ENCODE results near the gene RELA.

Gene RELA

GRCh38 chr11:65646958-65647701, 15.6 kb downstream of the RELA start:
- Histone ChIP-seq H3K27me3 (ENCODE audit: control insufficient read depth in 1 of 2, insufficient read depth in 2 of 2, low read length in 2 of 2) (no peaks in the 10 kb centered on the region), H3K4me3 (ENCODE audit: low read length in 2 of 2) (peak overlapping the region in 1 of 2 donors; percentile 49), H3K36me3 (ENCODE audit: control insufficient read depth in 2 of 2, insufficient read depth in 2 of 2, low read length in 2 of 2) (peaks cover 0 to 15% of the 10 kb centered on the region in 2 donors), H3K9me3 (ENCODE audit: control insufficient read depth in 2 of 2, low read length in 2 of 2) (no peaks in the 10 kb centered on the region), H3K9ac (ENCODE audit: low read length in 2 of 2) (no peak overlapping the region), H3K27ac (ENCODE audit: low read length) (no peak overlapping the region), H3K4me1 (ENCODE audit: control insufficient read depth, insufficient read depth, low read length) (peaks cover 28% of the 10 kb centered on the region)

GRCh38 chr11:65646288-65646957, 16.3 kb downstream of the RELA start:
- Histone ChIP-seq H3K9me3 (ENCODE audit: control insufficient read depth in 2 of 2, low read length in 2 of 2) (no peaks in the 10 kb centered on the region), H3K9ac (ENCODE audit: low read length in 2 of 2) (no peak overlapping the region), H3K4me3 (ENCODE audit: low read length in 2 of 2) (no peak overlapping the region), H3K4me1 (ENCODE audit: control insufficient read depth, insufficient read depth, low read length) (peaks cover 21% of the 10 kb centered on the region), H3K36me3 (ENCODE audit: control insufficient read depth in 2 of 2, insufficient read depth in 2 of 2, low read length in 2 of 2) (peaks cover 0 to 15% of the 10 kb centered on the region in 2 donors), H3K27me3 (ENCODE audit: control insufficient read depth in 1 of 2, insufficient read depth in 2 of 2, low read length in 2 of 2) (no peaks in the 10 kb centered on the region), H3K27ac (ENCODE audit: low read length) (no peak overlapping the region)

GRCh38 chr11:65645710-65646109, 17.0 kb downstream of the RELA start:
- no peak overlapping the region for H3K4me3 ChIP-seq (ENCODE audit: low read length in 2 of 2)
- no peaks in the 10 kb centered on the region for H3K9me3 ChIP-seq (ENCODE audit: control insufficient read depth in 2 of 2, low read length in 2 of 2)
- H3K27me3 ChIP-seq (ENCODE audit: control insufficient read depth in 1 of 2, insufficient read depth in 2 of 2, low read length in 2 of 2): no peaks in the 10 kb centered on the region
- H3K4me1 ChIP-seq (ENCODE audit: control insufficient read depth, insufficient read depth, low read length): peaks cover 24% of the 10 kb centered on the region
- H3K9ac ChIP-seq (ENCODE audit: low read length in 2 of 2): no peak overlapping the region
- H3K27ac ChIP-seq (ENCODE audit: low read length): no peak overlapping the region
- peaks cover 0 to 13% of the 10 kb centered on the region in 2 donors for H3K36me3 ChIP-seq (ENCODE audit: control insufficient read depth in 2 of 2, insufficient read depth in 2 of 2, low read length in 2 of 2)

GRCh38 chr11:65644837-65645236, 17.9 kb downstream of the RELA start:
- peaks cover 1 to 13% of the 10 kb centered on the region in 2 donors for H3K36me3 ChIP-seq (ENCODE audit: control insufficient read depth in 2 of 2, insufficient read depth in 2 of 2, low read length in 2 of 2)
- no peak overlapping the region for H3K9ac ChIP-seq (ENCODE audit: low read length in 2 of 2)
- H3K4me3 ChIP-seq (ENCODE audit: low read length in 2 of 2): no peak overlapping the region
- H3K27ac ChIP-seq (ENCODE audit: low read length): no peak overlapping the region
- H3K9me3 ChIP-seq (ENCODE audit: control insufficient read depth in 2 of 2, low read length in 2 of 2): no peaks in the 10 kb centered on the region
- H3K27me3 ChIP-seq (ENCODE audit: control insufficient read depth in 1 of 2, insufficient read depth in 2 of 2, low read length in 2 of 2): no peaks in the 10 kb centered on the region
- H3K4me1 ChIP-seq (ENCODE audit: control insufficient read depth, insufficient read depth, low read length): peaks cover 32% of the 10 kb centered on the region

GRCh38 chr11:65643971-65644370, 18.7 kb downstream of the RELA start:
- Histone ChIP-seq H3K36me3 (ENCODE audit: control insufficient read depth in 2 of 2, insufficient read depth in 2 of 2, low read length in 2 of 2) (peaks cover 4 to 12% of the 10 kb centered on the region in 2 donors), H3K4me3 (ENCODE audit: low read length in 2 of 2) (no peak overlapping the region), H3K9ac (ENCODE audit: low read length in 2 of 2) (no peak overlapping the region), H3K27ac (ENCODE audit: low read length) (no peak overlapping the region), H3K4me1 (ENCODE audit: control insufficient read depth, insufficient read depth, low read length) (peaks cover 33% of the 10 kb centered on the region), H3K9me3 (ENCODE audit: control insufficient read depth in 2 of 2, low read length in 2 of 2) (no peaks in the 10 kb centered on the region), H3K27me3 (ENCODE audit: control insufficient read depth in 1 of 2, insufficient read depth in 2 of 2, low read length in 2 of 2) (no peaks in the 10 kb centered on the region)

GRCh38 chr11:65642014-65642671, 20.6 kb downstream of the RELA start:
- H3K4me1 ChIP-seq (ENCODE audit: control insufficient read depth, insufficient read depth, low read length): peaks cover 41% of the 10 kb centered on the region
- H3K27ac ChIP-seq (ENCODE audit: low read length): no peak overlapping the region

GRCh38 chr11:65641297-65642013, 21.3 kb downstream of the RELA start:
- Histone ChIP-seq H3K4me1 (ENCODE audit: control insufficient read depth, insufficient read depth, low read length) (peaks cover 42% of the 10 kb centered on the region), H3K36me3 (ENCODE audit: control insufficient read depth in 2 of 2, insufficient read depth in 2 of 2, low read length in 2 of 2) (peaks cover 7 to 14% of the 10 kb centered on the region in 2 donors), H3K9me3 (ENCODE audit: control insufficient read depth in 2 of 2, low read length in 2 of 2) (no peaks in the 10 kb centered on the region), H3K4me3 (ENCODE audit: low read length in 2 of 2) (no peak overlapping the region), H3K27me3 (ENCODE audit: control insufficient read depth in 1 of 2, insufficient read depth in 2 of 2, low read length in 2 of 2) (no peaks in the 10 kb centered on the region), H3K9ac (ENCODE audit: low read length in 2 of 2) (no peak overlapping the region), H3K27ac (ENCODE audit: low read length) (no peak overlapping the region)

More at GRCh38 chr11:65642014-65642671, 20.6 kb downstream of the RELA start:
- Histone ChIP-seq H3K9ac (ENCODE audit: low read length in 2 of 2) (no peak overlapping the region), H3K36me3 (ENCODE audit: control insufficient read depth in 2 of 2, insufficient read depth in 2 of 2, low read length in 2 of 2) (peaks cover 4 to 10% of the 10 kb centered on the region in 2 donors), H3K9me3 (ENCODE audit: control insufficient read depth in 2 of 2, low read length in 2 of 2) (no peaks in the 10 kb centered on the region), H3K27me3 (ENCODE audit: control insufficient read depth in 1 of 2, insufficient read depth in 2 of 2, low read length in 2 of 2) (no peaks in the 10 kb centered on the region), H3K4me3 (ENCODE audit: low read length in 2 of 2) (no peak overlapping the region)

- peaks cover 42% of the 10 kb centered on the region for H3K4me1 ChIP-seq (ENCODE audit: control insufficient read depth, insufficient read depth, low read length)
- H3K4me3 ChIP-seq (ENCODE audit: low read length in 2 of 2): no peak overlapping the region
- H3K27ac ChIP-seq (ENCODE audit: low read length): no peak overlapping the region
- peaks cover 12 to 17% of the 10 kb centered on the region in 2 donors for H3K36me3 ChIP-seq (ENCODE audit: control insufficient read depth in 2 of 2, insufficient read depth in 2 of 2, low read length in 2 of 2)
- H3K9ac ChIP-seq (ENCODE audit: low read length in 2 of 2): peak overlapping the region in 1 of 2 donors; percentile 13
- no peaks in the 10 kb centered on the region for H3K9me3 ChIP-seq (ENCODE audit: control insufficient read depth in 2 of 2, low read length in 2 of 2)
- no peaks in the 10 kb centered on the region for H3K27me3 ChIP-seq (ENCODE audit: control insufficient read depth in 1 of 2, insufficient read depth in 2 of 2, low read length in 2 of 2)
These were observed 22.0 kb downstream of the RELA start for GRCh38 chr11:65640483-65641296.

- Histone ChIP-seq H3K9ac (ENCODE audit: low read length in 2 of 2) (peak overlapping the region; percentile 13), H3K4me1 (ENCODE audit: control insufficient read depth, insufficient read depth, low read length) (peaks cover 39% of the 10 kb centered on the region), H3K4me3 (ENCODE audit: low read length in 2 of 2) (peak overlapping the region; percentile 31 to 35), H3K27me3 (ENCODE audit: control insufficient read depth in 1 of 2, insufficient read depth in 2 of 2, low read length in 2 of 2) (no peaks in the 10 kb centered on the region), H3K36me3 (ENCODE audit: control insufficient read depth in 2 of 2, insufficient read depth in 2 of 2, low read length in 2 of 2) (peaks cover 18 to 20% of the 10 kb centered on the region in 2 donors), H3K9me3 (ENCODE audit: control insufficient read depth in 2 of 2, low read length in 2 of 2) (no peaks in the 10 kb centered on the region), H3K27ac (ENCODE audit: low read length) (no peak overlapping the region)
These were observed 22.9 kb downstream of the RELA start for GRCh38 chr11:65639623-65640482.

Measured in stomach smooth muscle (tissue), 2 donors.